Measurements from ENCODE around the gene FRS2. TPM values are rescaled to one million over a fixed set of nuclear protein-coding genes. Genes with fewer than 3 reads are reported as not detected.

FRS2 gene
- total RNA-seq, 1 donor from 2014 or later: 37.7 TPM

GRCh38 chr12:69555461-69555860 lies 85.3 kb downstream of the FRS2 start:
- no peak for TF ChIP-seq CTCF (IDR thresholded peaks at IDR 0.05)
- no peak for DNase-seq (ENCODE audit: low spot score in 2 of 2)
- intact Hi-C loops (cut with DNase I): no loop called here
- Histone ChIP-seq H3K27me3 (no peaks in the 10 kb centered on the region), H3K4me1 (peaks cover 0 to 3% of the 10 kb centered on the region in 2 donors), H3K9me3 (no peaks in the 10 kb centered on the region), H3K27ac (no peak overlapping the region), H3K4me3 (no peak overlapping the region), H3K36me3 (no peaks in the 10 kb centered on the region)

GRCh38 chr12:69556383-69556782 lies 86.2 kb downstream of the FRS2 start:
- Histone ChIP-seq H3K4me1 (peaks cover 0 to 3% of the 10 kb centered on the region in 2 donors), H3K4me3 (no peak overlapping the region), H3K36me3 (no peaks in the 10 kb centered on the region), H3K27ac (no peak overlapping the region), H3K27me3 (no peaks in the 10 kb centered on the region), H3K9me3 (no peaks in the 10 kb centered on the region)
- intact Hi-C loops (cut with DNase I): no loop called here
- no peak for TF ChIP-seq CTCF (IDR thresholded peaks at IDR 0.05)
- no peak for DNase-seq (ENCODE audit: low spot score in 2 of 2)

GRCh38 chr12:69563166-69563762 lies 93.1 kb downstream of the FRS2 start:
- H3K9me3 ChIP-seq: no peaks in the 10 kb centered on the region
- intact Hi-C loops (cut with DNase I): no loop called here
- peaks cover 5 to 10% of the 10 kb centered on the region in 2 donors for H3K36me3 ChIP-seq
- no peak for TF ChIP-seq CTCF (IDR thresholded peaks at IDR 0.05)
- DNase-seq (ENCODE audit: low spot score in 2 of 2): no peak
- H3K4me3 ChIP-seq: no peak overlapping the region
- peaks cover 0 to 3% of the 10 kb centered on the region in 2 donors for H3K4me1 ChIP-seq
- H3K27me3 ChIP-seq: no peaks in the 10 kb centered on the region
- no peak overlapping the region for H3K27ac ChIP-seq

- intact Hi-C loops (cut with DNase I): no loop called here
- Histone ChIP-seq H3K36me3 (peaks cover 5 to 20% of the 10 kb centered on the region in 2 donors), H3K9me3 (no peaks in the 10 kb centered on the region), H3K4me3 (no peak overlapping the region), H3K27ac (no peak overlapping the region), H3K4me1 (no peaks in the 10 kb centered on the region), H3K27me3 (no peaks in the 10 kb centered on the region)
- no peak for TF ChIP-seq CTCF (IDR thresholded peaks at IDR 0.05)
- no peak for DNase-seq (ENCODE audit: low spot score in 2 of 2)
Measured at GRCh38 chr12:69566603-69567002, 96.4 kb downstream of the FRS2 start.

GRCh38 chr12:69569236-69569635 lies 99.0 kb downstream of the FRS2 start:
- Histone ChIP-seq H3K9me3 (no peaks in the 10 kb centered on the region), H3K4me3 (no peak overlapping the region), H3K27me3 (no peaks in the 10 kb centered on the region), H3K27ac (no peak overlapping the region), H3K36me3 (peaks cover 11 to 34% of the 10 kb centered on the region in 2 donors), H3K4me1 (no peaks in the 10 kb centered on the region)
- TF ChIP-seq CTCF (IDR thresholded peaks at IDR 0.05): no peak
- no peak for DNase-seq (ENCODE audit: low spot score in 2 of 2)
- intact Hi-C loops (cut with DNase I): no loop called here

All from ascending aorta (tissue), 2 donors.